Measurements from ENCODE around the gene ERO1B. TPM values are rescaled to one million over a fixed set of nuclear protein-coding genes. Genes with fewer than 3 reads are reported as not detected.

ERO1B gene, protein sequence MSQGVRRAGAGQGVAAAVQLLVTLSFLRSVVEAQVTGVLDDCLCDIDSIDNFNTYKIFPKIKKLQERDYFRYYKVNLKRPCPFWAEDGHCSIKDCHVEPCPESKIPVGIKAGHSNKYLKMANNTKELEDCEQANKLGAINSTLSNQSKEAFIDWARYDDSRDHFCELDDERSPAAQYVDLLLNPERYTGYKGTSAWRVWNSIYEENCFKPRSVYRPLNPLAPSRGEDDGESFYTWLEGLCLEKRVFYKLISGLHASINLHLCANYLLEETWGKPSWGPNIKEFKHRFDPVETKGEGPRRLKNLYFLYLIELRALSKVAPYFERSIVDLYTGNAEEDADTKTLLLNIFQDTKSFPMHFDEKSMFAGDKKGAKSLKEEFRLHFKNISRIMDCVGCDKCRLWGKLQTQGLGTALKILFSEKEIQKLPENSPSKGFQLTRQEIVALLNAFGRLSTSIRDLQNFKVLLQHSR
- total RNA-seq, result 24.7 TPM

DNA sequence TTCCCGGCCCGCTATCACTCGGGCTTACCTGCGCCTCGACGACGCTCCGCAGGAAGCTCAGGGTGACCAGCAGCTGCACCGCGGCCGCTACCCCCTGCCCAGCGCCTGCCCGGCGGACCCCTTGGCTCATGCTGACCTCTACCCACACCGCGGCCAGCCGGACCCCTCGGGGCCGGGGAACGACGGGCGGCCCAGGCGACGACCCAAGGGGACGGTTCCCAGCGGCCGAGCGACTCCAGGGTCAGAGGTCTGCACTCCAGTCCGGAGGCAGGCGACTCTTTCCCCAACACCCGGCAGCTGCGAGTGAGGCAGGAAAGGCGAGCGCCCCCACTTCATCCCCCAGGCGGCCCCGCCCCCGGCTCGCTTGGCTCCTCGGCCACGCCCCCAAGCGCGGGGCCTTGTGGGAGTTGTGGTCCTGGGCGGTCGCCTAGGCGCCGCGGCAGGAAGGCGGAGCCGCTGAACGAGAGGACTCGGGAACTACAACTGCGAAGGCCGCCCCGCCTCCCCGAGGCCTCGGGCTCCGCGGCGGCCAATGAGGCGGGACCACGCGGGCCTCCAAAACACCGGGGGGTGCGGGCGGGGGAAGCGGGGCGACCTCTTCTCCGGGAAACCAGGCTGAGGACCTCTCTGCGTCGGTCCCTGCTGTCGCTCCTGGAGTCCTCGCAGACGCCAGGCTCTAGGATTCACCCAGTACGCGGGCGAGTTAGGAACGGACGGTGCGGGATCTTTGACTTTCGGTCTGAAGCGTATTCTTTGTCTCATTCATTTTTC lies at the start of gene ERO1B:
Gene ERO1B, minus strand, starts transcription at position 305 of the 771 bp plus-strand sequence. Its CDS starts 175 bp downstream, at position 130.

Small RNAs within 50 kb of the gene (small RNA-seq; reads per million reads assigned to genes)
- 7.9 reads per million, percentile 89 among the genes with 10 or more reads in this experiment for gene RNU2-70P (ENCODE audit: low replicate concordance)

Other genes starting within 250 kb of the ERO1B start
- gene NID1, start 216.9 kb downstream of the ERO1B start, total RNA-seq, result 12.2 TPM
- 57.9 TPM for gene GPR137B, start 139.4 kb downstream of the ERO1B start, total RNA-seq
- gene EDARADD, start 112.3 kb upstream of the ERO1B start, total RNA-seq, result 3.1 TPM
- gene LGALS8, start 242.0 kb upstream of the ERO1B start, total RNA-seq, result 146 TPM

Measured in parietal lobe (tissue), 2 donors.